ENCODE measurements around the gene EDNRB.
A peak's percentile ranks its signal among the peaks of the same experiment; 100 is the strongest.
"Not testable (repeated sequence)": the region's sequence is repeated elsewhere in the genome, so short reads cannot be mapped to it uniquely, and the experiment has no call there.

The EDNRB gene

GRCh38 chr13:77896536-77896935, 22.1 kb downstream of the EDNRB start:
- peak; percentile 98 for DNase-seq (ENCODE audit: low read depth)

- DNase-seq (ENCODE audit: low read depth), result peak; percentile 63
Measured at GRCh38 chr13:77894743-77895142, 23.9 kb downstream of the EDNRB start.

GRCh38 chr13:77893066-77893465, 25.6 kb downstream of the EDNRB start:
- DNase-seq (ENCODE audit: low read depth), result no peak

- DNase-seq (ENCODE audit: low read depth), result no peak
Measured at GRCh38 chr13:77892491-77892890, 26.1 kb downstream of the EDNRB start.

- no peak for DNase-seq (ENCODE audit: low read depth)
Measured at GRCh38 chr13:77891486-77891885, 27.1 kb downstream of the EDNRB start.

GRCh38 chr13:77891041-77891440, 27.6 kb downstream of the EDNRB start:
- DNase-seq (ENCODE audit: low read depth), result no peak

GRCh38 chr13:77883328-77883727, 35.3 kb downstream of the EDNRB start:
- no peak for DNase-seq (ENCODE audit: low read depth)

GRCh38 chr13:77878190-77878589, 40.4 kb downstream of the EDNRB start:
- DNase-seq (ENCODE audit: low read depth), result peak; percentile 44

GRCh38 chr13:77876176-77876575, 42.5 kb downstream of the EDNRB start:
- peak; percentile 95 for DNase-seq (ENCODE audit: low read depth)

- peak; percentile 65 for DNase-seq (ENCODE audit: low read depth)
Measured at GRCh38 chr13:77874406-77874805, 44.2 kb downstream of the EDNRB start.

GRCh38 chr13:77872995-77873394, 45.6 kb downstream of the EDNRB start:
- no peak for DNase-seq (ENCODE audit: low read depth)

GRCh38 chr13:77871596-77871995, 47.0 kb downstream of the EDNRB start:
- no peak for DNase-seq (ENCODE audit: low read depth)

GRCh38 chr13:77868717-77869116, 49.9 kb downstream of the EDNRB start:
- no peak for DNase-seq (ENCODE audit: low read depth)

GRCh38 chr13:77866971-77867370, 51.7 kb downstream of the EDNRB start:
- no peak for DNase-seq (ENCODE audit: low read depth)

GRCh38 chr13:77865622-77866021, 53.0 kb downstream of the EDNRB start:
- DNase-seq (ENCODE audit: low read depth), result no peak

GRCh38 chr13:77863144-77863543, 55.5 kb downstream of the EDNRB start:
- DNase-seq (ENCODE audit: low read depth), result no peak

GRCh38 chr13:77861741-77862140, 56.9 kb downstream of the EDNRB start:
- DNase-seq (ENCODE audit: low read depth), result no peak

GRCh38 chr13:77860507-77860981, 58.1 kb downstream of the EDNRB start:
- DNase-seq (ENCODE audit: low read depth), result peak; percentile 90

- DNase-seq (ENCODE audit: low read depth), result peak; percentile 96
Measured at GRCh38 chr13:77859450-77859849, 59.2 kb downstream of the EDNRB start.

- DNase-seq (ENCODE audit: low read depth), result no peak
Measured at GRCh38 chr13:77857531-77858209, 61.0 kb downstream of the EDNRB start.

- no peak for DNase-seq (ENCODE audit: low read depth)
Measured at GRCh38 chr13:77853703-77854102, 64.9 kb downstream of the EDNRB start.

- not testable (repeated sequence) for DNase-seq (ENCODE audit: low read depth)
Measured at GRCh38 chr13:77848050-77848449, 70.6 kb downstream of the EDNRB start.

GRCh38 chr13:77846173-77846572, 72.5 kb downstream of the EDNRB start:
- DNase-seq (ENCODE audit: low read depth), result no peak

Data from fibroblast of gingiva (primary cell).